ENCODE data around the gene ABAT. TPM values are rescaled to one million over a fixed set of nuclear protein-coding genes. Genes with fewer than 3 reads are reported as not detected.

The ABAT gene
- total and polyA plus RNA-seq, 2 of the 8 experiments (the other 6 are each of a cell fraction or from before 2014, with no cell fraction given) = 6.4 to 8.4 TPM

DNA sequence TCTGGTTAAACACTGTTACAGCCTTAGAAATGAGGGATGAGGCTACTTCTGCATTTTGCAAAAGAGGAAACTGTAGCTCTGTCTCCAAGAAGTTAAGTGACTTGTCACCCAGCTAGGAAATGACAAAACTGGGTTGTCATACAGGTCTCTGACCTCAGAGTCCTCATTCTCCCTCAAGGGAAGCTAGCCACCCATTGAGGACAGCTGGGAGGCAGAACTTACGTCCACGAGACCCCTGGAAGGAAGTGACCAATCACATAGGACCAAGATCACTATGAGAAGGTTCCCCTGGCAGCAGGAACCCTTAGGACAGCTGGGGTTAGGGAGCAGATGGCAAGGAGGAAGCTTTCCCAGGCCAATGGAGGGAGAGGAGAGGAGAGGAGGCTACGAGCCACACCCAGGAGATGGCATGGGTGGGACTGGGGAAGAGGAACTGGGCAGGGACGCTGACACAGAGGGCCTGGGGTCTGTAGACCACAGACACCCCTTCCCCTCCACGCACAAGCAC, 41.7 kb upstream of the ABAT start:
- H3K56ac ChIP-seq (replicated peaks; ENCODE audit: insufficient read length, low read depth, low read length) = no peak overlapping the region
- H2BK120ac ChIP-seq (replicated peaks; ENCODE audit: low read depth, low read length) = no peak overlapping the region
- peaks cover 6% of the 10 kb centered on the region for H3K79me1 ChIP-seq (ENCODE audit: low read depth, low read length)
- H3K27ac ChIP-seq (ENCODE audit: low read depth, low read length) = no peak overlapping the region
- no peak overlapping the region for H4K91ac ChIP-seq (replicated peaks; ENCODE audit: insufficient read length, low read length)
- H3K14ac ChIP-seq (ENCODE audit: insufficient read length) = no peak overlapping the region
- no peaks in the 10 kb centered on the region for H3K79me2 ChIP-seq (ENCODE audit: control insufficient read depth in 1 of 2, insufficient read depth in 2 of 2, low read length in 2 of 2)
- no peak overlapping the region for H3K18ac ChIP-seq (ENCODE audit: extremely low read depth, low read length)
- H2AK5ac ChIP-seq (ENCODE audit: low read depth, low read length) = no peak overlapping the region
- peaks cover 4 to 26% of the 10 kb centered on the region in 2 experiments for H4K20me1 ChIP-seq (replicated peaks in 1 of 2; ENCODE audit: control insufficient read depth in 1 of 2, insufficient read depth in 2 of 2, low read length in 2 of 2)
- H3K23ac ChIP-seq (ENCODE audit: insufficient read length) = no peak overlapping the region
- no peak overlapping the region for H3K4me3 ChIP-seq (ENCODE audit: extremely low read depth in 1 of 4, insufficient read depth in 2 of 4, low read depth in 3 of 4, low read length in 4 of 4)
- no peak overlapping the region for H2BK20ac ChIP-seq (ENCODE audit: low read length)
- no peak overlapping the region; a peak in 1 of 7 replicates for H3K9ac ChIP-seq (replicated peaks in 1 of 4; ENCODE audit: extremely low read depth in 1 of 4, low read depth in 3 of 4, low read length in 3 of 4)
- WGBS, 2 experiments (ENCODE audit: extremely low coverage in 1 of 2, insufficient coverage in 1 of 2, insufficient read length in 1 of 2, insufficient replicate concordance in 2 of 2, low coverage in 1 of 2, low lambda C conversion rate in 2 of 2, missing lambda C conversion rate in 1 of 2) = 74% methylated on average over 5 of the region's 5 CpGs; no CpG with 5 or more reads in 1 of the 2 experiments
- no peak overlapping the region for H2BK5ac ChIP-seq (ENCODE audit: low read depth, low read length)
- no peaks in the 10 kb centered on the region; the same call in 1 of the 2 replicates for H3K23me2 ChIP-seq (ENCODE audit: low read depth, low read length)
- TF ChIP-seq JUN (IDR thresholded peaks at IDR 0.05; ENCODE audit: low read depth, low read length) (no peak), CEBPB (IDR thresholded peaks at IDR 0.05; ENCODE audit: low read depth, low read length) (no peak), SIN3A (conservative IDR thresholded peaks at IDR 0.05 in 1 of 2, IDR thresholded peaks at IDR 0.05 in 1 of 2; ENCODE audit: low read depth in 1 of 2, low read length in 2 of 2) (no peak), FOSL1 (IDR thresholded peaks at IDR 0.05; ENCODE audit: insufficient read depth, low read depth, low read length) (no peak)
- H3K4me2 ChIP-seq (ENCODE audit: insufficient read depth in 1 of 2, low read depth in 2 of 2, low read length in 2 of 2) = no peak overlapping the region
- FAIRE-seq (no peak), DNase-seq (ENCODE audit: low read depth in 1 of 2, low spot score in 2 of 2) (no peak)
- ChIA-PET POLR2A (ENCODE audit: partially characterized antibody) (interaction anchor here (0.6 to 3.9 kb wide), 6 partner anchors 10 to 678 kb away, joined by 3 to 23 read pairs (median 4); partner anchors contain the start of gene METTL22), CTCF (ENCODE audit: partially characterized antibody) (interaction anchor here (1.3 to 24.1 kb wide), 5 partner anchors 9 to 61 kb away, joined by 4 to 416 read pairs (median 6); no protein-coding TSS in a partner anchor)
- no peak overlapping the region for H2AFZ ChIP-seq (ENCODE audit: low read length)
- no peaks in the 10 kb centered on the region for H3K4me1 ChIP-seq (replicated peaks in 1 of 4; ENCODE audit: control insufficient read depth in 3 of 4, insufficient read depth in 4 of 4, low read length in 3 of 4)
- H3K36me3 ChIP-seq (ENCODE audit: control insufficient read depth in 2 of 4, insufficient read depth in 4 of 4, low read length in 3 of 4) = peaks cover 30 to 72% (median 60%) of the 10 kb centered on the region in 4 experiments
- H4K8ac ChIP-seq (ENCODE audit: extremely low read depth, insufficient read depth, low read length) = no peak overlapping the region
- H3K27me3 ChIP-seq (replicated peaks in 1 of 4; ENCODE audit: control insufficient read depth in 3 of 4, extremely low read depth in 1 of 4, insufficient read depth in 3 of 4, low read length in 3 of 4) = no peaks in the 10 kb centered on the region
- no peak overlapping the region for H4K5ac ChIP-seq (ENCODE audit: insufficient read length, low read depth, low read length)
- no peak overlapping the region for H3K4ac ChIP-seq (replicated peaks; ENCODE audit: insufficient read length, low read depth, low read length)
- no peak overlapping the region for H2BK12ac ChIP-seq (ENCODE audit: low read depth, low read length)
- no peaks in the 10 kb centered on the region for H3K9me3 ChIP-seq (ENCODE audit: insufficient read depth in 2 of 2, low read depth in 1 of 2, low read length in 1 of 2)
- H2BK15ac ChIP-seq (ENCODE audit: low read length) = no peak overlapping the region
